ENCODE measurements around the gene XYLB. TPM values are rescaled to one million over a fixed set of nuclear protein-coding genes. Genes with fewer than 3 reads are reported as not detected.

Gene XYLB
- total RNA-seq, 6 experiments from 2014 or later: 26.2 to 48.3 (median 36.6) TPM

- no peak overlapping the region for H3K27ac ChIP-seq
- DNase-seq: peak in 1 of 3 donors; percentile 58
- peaks cover 0 to 47% (median 19%) of the 10 kb centered on the region in 4 donors for H3K36me3 ChIP-seq
- no peaks in the 10 kb centered on the region for H3K4me1 ChIP-seq
- no peak overlapping the region for H3K4me3 ChIP-seq
- H3K9me3 ChIP-seq: no peaks in the 10 kb centered on the region
- no peaks in the 10 kb centered on the region for H3K27me3 ChIP-seq
- TF ChIP-seq, protein P1, sequence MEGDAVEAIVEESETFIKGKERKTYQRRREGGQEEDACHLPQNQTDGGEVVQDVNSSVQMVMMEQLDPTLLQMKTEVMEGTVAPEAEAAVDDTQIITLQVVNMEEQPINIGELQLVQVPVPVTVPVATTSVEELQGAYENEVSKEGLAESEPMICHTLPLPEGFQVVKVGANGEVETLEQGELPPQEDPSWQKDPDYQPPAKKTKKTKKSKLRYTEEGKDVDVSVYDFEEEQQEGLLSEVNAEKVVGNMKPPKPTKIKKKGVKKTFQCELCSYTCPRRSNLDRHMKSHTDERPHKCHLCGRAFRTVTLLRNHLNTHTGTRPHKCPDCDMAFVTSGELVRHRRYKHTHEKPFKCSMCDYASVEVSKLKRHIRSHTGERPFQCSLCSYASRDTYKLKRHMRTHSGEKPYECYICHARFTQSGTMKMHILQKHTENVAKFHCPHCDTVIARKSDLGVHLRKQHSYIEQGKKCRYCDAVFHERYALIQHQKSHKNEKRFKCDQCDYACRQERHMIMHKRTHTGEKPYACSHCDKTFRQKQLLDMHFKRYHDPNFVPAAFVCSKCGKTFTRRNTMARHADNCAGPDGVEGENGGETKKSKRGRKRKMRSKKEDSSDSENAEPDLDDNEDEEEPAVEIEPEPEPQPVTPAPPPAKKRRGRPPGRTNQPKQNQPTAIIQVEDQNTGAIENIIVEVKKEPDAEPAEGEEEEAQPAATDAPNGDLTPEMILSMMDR (IDR thresholded peaks at IDR 0.05): no peak
- no peak for TF ChIP-seq POLR2A (IDR thresholded peaks at IDR 0.05)
- peak; percentile 69 to 93 (median 70) for ATAC-seq
- intact Hi-C loops (cut with DNase I): no loop called here
- WGBS (ENCODE audit: insufficient coverage, low coverage, low lambda C conversion rate, missing lambda C conversion rate): no CpG with 5 or more reads among the region's 3 CpGs
Measured at GRCh38 chr3:38360345-38360744, 13.8 kb downstream of the XYLB start.

GRCh38 chr3:38361496-38361895 is 14.9 kb downstream of the XYLB start:
- ATAC-seq (peak in 1 of 4 donors; percentile 5), DNase-seq (no peak)
- 59% methylated on average over 3 of the region's 4 CpGs for WGBS (ENCODE audit: insufficient coverage, low coverage, low lambda C conversion rate, missing lambda C conversion rate)
- H3K4me3 ChIP-seq: no peak overlapping the region
- no peak overlapping the region for H3K27ac ChIP-seq
- intact Hi-C loops (cut with DNase I): no loop called here
- H3K27me3 ChIP-seq: no peaks in the 10 kb centered on the region
- H3K9me3 ChIP-seq: no peaks in the 10 kb centered on the region
- TF ChIP-seq, protein P1 (IDR thresholded peaks at IDR 0.05): no peak
- TF ChIP-seq POLR2A (IDR thresholded peaks at IDR 0.05): no peak
- H3K4me1 ChIP-seq: no peaks in the 10 kb centered on the region
- H3K36me3 ChIP-seq: peaks cover 0 to 58% (median 24%) of the 10 kb centered on the region in 4 donors

- H3K27me3 ChIP-seq: no peaks in the 10 kb centered on the region
- ATAC-seq (no peak), DNase-seq (peak in 1 of 3 donors; percentile 25)
- TF ChIP-seq POLR2A (IDR thresholded peaks at IDR 0.05): no peak
- TF ChIP-seq, protein P1 (IDR thresholded peaks at IDR 0.05): no peak
- intact Hi-C loops (cut with DNase I): no loop called here
- 93% methylated on average over 6 of the region's 9 CpGs for WGBS (ENCODE audit: insufficient coverage, low coverage, low lambda C conversion rate, missing lambda C conversion rate)
- H3K27ac ChIP-seq: no peak overlapping the region
- no peaks in the 10 kb centered on the region for H3K4me1 ChIP-seq
- no peak overlapping the region for H3K4me3 ChIP-seq
- H3K36me3 ChIP-seq: peaks cover 0 to 71% (median 28%) of the 10 kb centered on the region in 4 donors
- H3K9me3 ChIP-seq: no peaks in the 10 kb centered on the region
Measured at GRCh38 chr3:38362825-38363224, 16.2 kb downstream of the XYLB start.

DNA sequence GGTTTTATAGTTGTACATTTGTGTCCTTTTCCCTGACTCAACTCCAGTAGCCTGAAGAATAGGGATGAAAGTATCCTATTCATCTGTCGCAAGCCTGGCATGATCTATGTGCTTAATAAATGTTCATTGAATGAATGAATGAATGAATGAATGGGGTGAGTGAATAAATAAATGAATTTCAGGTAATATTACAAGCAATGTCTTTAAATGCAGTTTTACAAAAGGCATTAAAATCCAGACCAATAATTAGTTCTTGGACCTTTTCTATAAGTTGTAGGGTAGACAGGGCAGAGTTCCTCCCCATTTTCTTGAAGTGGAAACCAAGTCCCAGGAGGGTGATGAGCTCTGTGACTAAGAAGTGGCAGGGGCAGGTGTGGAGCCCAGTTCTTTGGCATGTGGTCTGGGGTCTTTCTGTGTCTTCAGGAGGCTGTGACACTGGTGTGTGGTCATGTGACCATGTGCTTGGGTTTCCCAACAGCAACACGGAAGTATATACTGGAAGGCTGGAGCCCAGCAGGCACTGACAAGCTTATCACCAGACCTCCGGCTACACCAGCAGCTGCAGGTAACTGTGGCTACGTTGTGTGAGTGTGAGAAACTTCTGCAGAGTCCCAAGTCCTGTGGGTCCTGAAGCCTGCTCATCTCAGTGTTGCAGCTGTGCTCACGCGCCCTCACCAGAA is 18.3 kb downstream of the XYLB start:
- WGBS (ENCODE audit: insufficient coverage, low coverage, low lambda C conversion rate, missing lambda C conversion rate): 100% methylated on average over 1 of the region's 6 CpGs
- Histone ChIP-seq H3K27me3 (no peaks in the 10 kb centered on the region), H3K4me3 (no peak overlapping the region), H3K4me1 (no peaks in the 10 kb centered on the region), H3K27ac (no peak overlapping the region), H3K9me3 (no peaks in the 10 kb centered on the region), H3K36me3 (peaks cover 0 to 86% (median 34%) of the 10 kb centered on the region in 4 donors)
- no peak for DNase-seq
- intact Hi-C loops (cut with DNase I): no loop called here
- TF ChIP-seq, protein P1 (IDR thresholded peaks at IDR 0.05): no peak
- TF ChIP-seq POLR2A (IDR thresholded peaks at IDR 0.05): no peak
- peak in 1 of 4 donors; percentile 24 for ATAC-seq

All from right lobe of liver (tissue), 6 donors.